K562 (cell line): Measurements from ENCODE around the gene BECN2. TPM values are rescaled to one million over a fixed set of nuclear protein-coding genes. Genes with fewer than 3 reads are reported as not detected.

Experiments used
- FOXJ2 ChIP-seq: fragments of 200-800 bp; sonication (Bioruptor generic); IDR thresholded peaks from 2 replicates; pipeline ENCODE4 v1.6.1; 2016; ENCODE audit warnings: missing genetic modification characterization, missing compliant biosample characterization
- MCM7 ChIP-seq, 2 experiments: fragments of 450-650 bp; IDR thresholded peaks; 2 replicates each; pipeline ENCODE4 v1.6.1; 2016 to 2018
- NCOA1 ChIP-seq: fragments of 450-650 bp; IDR thresholded peaks from 2 replicates; pipeline ENCODE4 v1.6.1; 2016; ENCODE audit warnings: low read depth
- ZNF551 ChIP-seq: fragments of 250-450 bp; sonication (Bioruptor Pico); IDR thresholded peaks from 2 replicates; pipeline ENCODE4 v1.5.0; 2021; ENCODE audit warnings: mild to moderate bottlenecking, moderate library complexity
- ZNF707 ChIP-seq: fragments of 250-450 bp; sonication (Bioruptor Pico); conservative IDR thresholded peaks from 2 replicates; pipeline ENCODE4 v1.8.0; 2022; ENCODE audit warnings: inconsistent platforms, mild to moderate bottlenecking, moderate library complexity
- polyA plus RNA-seq, 8 experiments: library from polyadenylated mRNA; depleted of rRNA in 4 of 8; stranded (reverse) in 5 of 8; unstranded in 3 of 8; fragments of >200 nt; fragmentation: Nextera tagmentation in 2 of 8; fragmentation: Illumina TruSeq in 1 of 8; extraction: Ambion mirVana in 2 of 8; extraction: Trizol in 1 of 8; gene quantifications; 2 replicates each; pipeline versions ENCODE4 v1.2.1 to v1.2.3, GENCODE V29; 2011 to 2014; ENCODE audit warnings: inconsistent platforms in 1 of 8, missing spikeins in 1 of 8
- total RNA-seq, 7 experiments: library from RNA; depleted of rRNA in 6 of 7; stranded (reverse); fragments of >200 nt in 6 of 7; fragmentation: Illumina TruSeq in 2 of 7; extraction: Trizol in 2 of 7; gene quantifications; 2 replicates each; pipeline versions ENCODE4 v1.2.1 to v1.2.3, GENCODE V29; 2011 to 2021; ENCODE audit warnings: low replicate concordance in 1 of 7
- TF ChIP-seq, protein P1 (sequence below): sonication (generic); formaldehyde crosslinking; IDR thresholded peaks from 2 replicates; pipeline ENCODE4 v1.8.0; 2022; ENCODE audit warnings: mild to moderate bottlenecking, low read depth, missing genetic modification reagents
- TF ChIP-seq, protein P2 (sequence below): IDR thresholded peaks from 2 replicates; pipeline ENCODE4 v1.6.1; 2012; ENCODE audit warnings: low read depth, low read length, improper control_type of control experiment, borderline replicate concordance
- TF ChIP-seq, protein P3 (sequence below): fragments of 450-650 bp; formaldehyde crosslinking; IDR thresholded peaks from 2 replicates; pipeline ENCODE4 v1.4.0; 2022; ENCODE audit warnings: missing genetic modification characterization
- TF ChIP-seq, protein P4 (sequence below): sonication (generic); IDR thresholded peaks from 2 replicates; pipeline ENCODE4 v1.6.1; 2016

Gene BECN2
- total and polyA plus RNA-seq, 9 of the 15 experiments (the other 6 are each of a cell fraction or from before 2014, with no cell fraction given), result not detected

DNA sequence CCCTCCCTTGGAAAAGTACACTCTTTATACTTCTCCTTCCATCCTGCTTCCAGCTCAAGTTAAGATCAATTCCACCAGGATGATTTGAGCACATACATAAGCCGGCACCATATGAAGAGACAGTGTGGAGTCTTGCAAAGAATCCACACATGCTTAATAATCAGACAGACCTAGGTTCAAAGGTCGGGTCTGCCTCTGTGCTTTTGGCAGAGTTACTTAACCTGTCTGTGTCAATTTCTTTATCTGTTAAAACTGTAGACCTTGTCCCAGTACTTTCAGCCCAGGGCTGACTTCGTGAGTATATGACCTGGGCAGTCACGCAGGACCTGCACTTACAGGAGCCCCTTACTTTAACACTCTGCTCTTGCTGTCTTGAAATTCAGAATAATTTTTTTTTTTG, 30.2 kb upstream of the BECN2 start (continued):
- TF ChIP-seq, protein P1, sequence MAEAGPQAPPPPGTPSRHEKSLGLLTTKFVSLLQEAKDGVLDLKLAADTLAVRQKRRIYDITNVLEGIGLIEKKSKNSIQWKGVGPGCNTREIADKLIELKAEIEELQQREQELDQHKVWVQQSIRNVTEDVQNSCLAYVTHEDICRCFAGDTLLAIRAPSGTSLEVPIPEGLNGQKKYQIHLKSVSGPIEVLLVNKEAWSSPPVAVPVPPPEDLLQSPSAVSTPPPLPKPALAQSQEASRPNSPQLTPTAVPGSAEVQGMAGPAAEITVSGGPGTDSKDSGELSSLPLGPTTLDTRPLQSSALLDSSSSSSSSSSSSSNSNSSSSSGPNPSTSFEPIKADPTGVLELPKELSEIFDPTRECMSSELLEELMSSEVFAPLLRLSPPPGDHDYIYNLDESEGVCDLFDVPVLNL, result no peak
- TF ChIP-seq, protein P2, sequence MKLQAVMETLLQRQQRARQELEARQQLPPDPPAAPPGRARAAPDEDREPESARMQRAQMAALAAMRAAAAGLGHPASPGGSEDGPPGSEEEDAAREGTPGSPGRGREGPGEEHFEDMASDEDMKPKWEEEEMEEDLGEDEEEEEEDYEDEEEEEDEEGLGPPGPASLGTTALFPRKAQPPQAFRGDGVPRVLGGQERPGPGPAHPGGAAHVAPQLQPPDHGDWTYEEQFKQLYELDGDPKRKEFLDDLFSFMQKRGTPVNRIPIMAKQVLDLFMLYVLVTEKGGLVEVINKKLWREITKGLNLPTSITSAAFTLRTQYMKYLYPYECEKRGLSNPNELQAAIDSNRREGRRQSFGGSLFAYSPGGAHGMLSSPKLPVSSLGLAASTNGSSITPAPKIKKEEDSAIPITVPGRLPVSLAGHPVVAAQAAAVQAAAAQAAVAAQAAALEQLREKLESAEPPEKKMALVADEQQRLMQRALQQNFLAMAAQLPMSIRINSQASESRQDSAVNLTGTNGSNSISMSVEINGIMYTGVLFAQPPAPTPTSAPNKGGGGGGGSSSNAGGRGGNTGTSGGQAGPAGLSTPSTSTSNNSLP, result no peak
- TF ChIP-seq NCOA1, result no peak
- TF ChIP-seq ZNF551 (CRISPR knock-in tag), result no peak
- no peak for TF ChIP-seq ZNF707 (CRISPR knock-in tag)
- TF ChIP-seq, protein P3, sequence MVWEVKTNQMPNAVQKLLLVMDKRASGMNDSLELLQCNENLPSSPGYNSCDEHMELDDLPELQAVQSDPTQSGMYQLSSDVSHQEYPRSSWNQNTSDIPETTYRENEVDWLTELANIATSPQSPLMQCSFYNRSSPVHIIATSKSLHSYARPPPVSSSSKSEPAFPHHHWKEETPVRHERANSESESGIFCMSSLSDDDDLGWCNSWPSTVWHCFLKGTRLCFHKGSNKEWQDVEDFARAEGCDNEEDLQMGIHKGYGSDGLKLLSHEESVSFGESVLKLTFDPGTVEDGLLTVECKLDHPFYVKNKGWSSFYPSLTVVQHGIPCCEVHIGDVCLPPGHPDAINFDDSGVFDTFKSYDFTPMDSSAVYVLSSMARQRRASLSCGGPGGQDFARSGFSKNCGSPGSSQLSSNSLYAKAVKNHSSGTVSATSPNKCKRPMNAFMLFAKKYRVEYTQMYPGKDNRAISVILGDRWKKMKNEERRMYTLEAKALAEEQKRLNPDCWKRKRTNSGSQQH (CRISPR knock-in tag), result no peak
- no peak for TF ChIP-seq FOXJ2 (tag)
- TF ChIP-seq, protein P4, sequence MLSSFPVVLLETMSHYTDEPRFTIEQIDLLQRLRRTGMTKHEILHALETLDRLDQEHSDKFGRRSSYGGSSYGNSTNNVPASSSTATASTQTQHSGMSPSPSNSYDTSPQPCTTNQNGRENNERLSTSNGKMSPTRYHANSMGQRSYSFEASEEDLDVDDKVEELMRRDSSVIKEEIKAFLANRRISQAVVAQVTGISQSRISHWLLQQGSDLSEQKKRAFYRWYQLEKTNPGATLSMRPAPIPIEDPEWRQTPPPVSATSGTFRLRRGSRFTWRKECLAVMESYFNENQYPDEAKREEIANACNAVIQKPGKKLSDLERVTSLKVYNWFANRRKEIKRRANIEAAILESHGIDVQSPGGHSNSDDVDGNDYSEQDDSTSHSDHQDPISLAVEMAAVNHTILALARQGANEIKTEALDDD, result no peak
- TF ChIP-seq MCM7 (IDR thresholded peaks at IDR 0.05), result no peak
